Measurements from ENCODE around the gene FAM229A. TPM values are rescaled to one million over a fixed set of nuclear protein-coding genes. Genes with fewer than 3 reads are reported as not detected.

FAM229A gene
- total RNA-seq, 1 donor from 2014 or later = 1.0 TPM

GRCh38 chr1:32351399-32352238 lies 10.7 kb downstream of the FAM229A start:
- H3K9ac ChIP-seq (ENCODE audit: low read depth in 1 of 3, low read length in 3 of 3) = peak overlapping the region; percentile 89 to 96 (median 90)
- no peaks in the 10 kb centered on the region for H3K27me3 ChIP-seq (ENCODE audit: control insufficient read depth in 3 of 3, insufficient read depth in 3 of 3, low read length in 3 of 3)
- peaks cover 30 to 47% (median 34%) of the 10 kb centered on the region in 3 donors for H3K4me1 ChIP-seq (ENCODE audit: control insufficient read depth in 3 of 3, insufficient read depth in 3 of 3, low read length in 3 of 3)
- peaks cover 4 to 6% (median 6%) of the 10 kb centered on the region in 3 donors for H3K36me3 ChIP-seq (ENCODE audit: control insufficient read depth in 3 of 3, insufficient read depth in 3 of 3, low read length in 3 of 3)
- no peaks in the 10 kb centered on the region for H3K9me3 ChIP-seq (ENCODE audit: control insufficient read depth in 3 of 3, low read length in 3 of 3)
- H3K27ac ChIP-seq (ENCODE audit: low read depth, low read length) = peak overlapping the region; percentile 92
- peak overlapping the region; percentile 77 to 85 (median 80) for H3K4me3 ChIP-seq (ENCODE audit: low read length in 3 of 3)

- peaks cover 30 to 47% (median 34%) of the 10 kb centered on the region in 3 donors for H3K4me1 ChIP-seq (ENCODE audit: control insufficient read depth in 3 of 3, insufficient read depth in 3 of 3, low read length in 3 of 3)
- H3K27ac ChIP-seq (ENCODE audit: low read depth, low read length) = peak overlapping the region; percentile 92
- H3K9me3 ChIP-seq (ENCODE audit: control insufficient read depth in 3 of 3, low read length in 3 of 3) = no peaks in the 10 kb centered on the region
- H3K9ac ChIP-seq (ENCODE audit: low read depth in 1 of 3, low read length in 3 of 3) = no peak overlapping the region
- peak overlapping the region; percentile 77 to 79 (median 77) for H3K4me3 ChIP-seq (ENCODE audit: low read length in 3 of 3)
- peaks cover 4 to 6% (median 6%) of the 10 kb centered on the region in 3 donors for H3K36me3 ChIP-seq (ENCODE audit: control insufficient read depth in 3 of 3, insufficient read depth in 3 of 3, low read length in 3 of 3)
- H3K27me3 ChIP-seq (ENCODE audit: control insufficient read depth in 3 of 3, insufficient read depth in 3 of 3, low read length in 3 of 3) = no peaks in the 10 kb centered on the region
Observed at GRCh38 chr1:32350785-32351398, 11.4 kb downstream of the FAM229A start.

- Histone ChIP-seq H3K9ac (ENCODE audit: low read depth in 1 of 3, low read length in 3 of 3) (no peak overlapping the region), H3K9me3 (ENCODE audit: control insufficient read depth in 3 of 3, low read length in 3 of 3) (no peaks in the 10 kb centered on the region), H3K4me3 (ENCODE audit: low read length in 3 of 3) (no peak overlapping the region), H3K27ac (ENCODE audit: low read depth, low read length) (no peak overlapping the region), H3K4me1 (ENCODE audit: control insufficient read depth in 3 of 3, insufficient read depth in 3 of 3, low read length in 3 of 3) (peaks cover 30 to 47% (median 33%) of the 10 kb centered on the region in 3 donors), H3K36me3 (ENCODE audit: control insufficient read depth in 3 of 3, insufficient read depth in 3 of 3, low read length in 3 of 3) (peaks cover 0 to 4% (median 0%) of the 10 kb centered on the region in 3 donors), H3K27me3 (ENCODE audit: control insufficient read depth in 3 of 3, insufficient read depth in 3 of 3, low read length in 3 of 3) (no peaks in the 10 kb centered on the region)
Observed at GRCh38 chr1:32349211-32349708, 13.0 kb downstream of the FAM229A start.

- H3K36me3 ChIP-seq (ENCODE audit: control insufficient read depth in 3 of 3, insufficient read depth in 3 of 3, low read length in 3 of 3) = no peaks in the 10 kb centered on the region
- H3K27me3 ChIP-seq (ENCODE audit: control insufficient read depth in 3 of 3, insufficient read depth in 3 of 3, low read length in 3 of 3) = no peaks in the 10 kb centered on the region
- H3K4me1 ChIP-seq (ENCODE audit: control insufficient read depth in 3 of 3, insufficient read depth in 3 of 3, low read length in 3 of 3) = peaks cover 6 to 21% (median 13%) of the 10 kb centered on the region in 3 donors
- H3K4me3 ChIP-seq (ENCODE audit: low read length in 3 of 3) = no peak overlapping the region
- H3K9ac ChIP-seq (ENCODE audit: low read depth in 1 of 3, low read length in 3 of 3) = no peak overlapping the region
- no peaks in the 10 kb centered on the region for H3K9me3 ChIP-seq (ENCODE audit: control insufficient read depth in 3 of 3, low read length in 3 of 3)
- no peak overlapping the region for H3K27ac ChIP-seq (ENCODE audit: low read depth, low read length)
Observed at GRCh38 chr1:32346532-32347157, 15.6 kb downstream of the FAM229A start.

- H3K27ac ChIP-seq (ENCODE audit: low read depth, low read length) = no peak overlapping the region
- H3K27me3 ChIP-seq (ENCODE audit: control insufficient read depth in 3 of 3, insufficient read depth in 3 of 3, low read length in 3 of 3) = no peaks in the 10 kb centered on the region
- H3K4me1 ChIP-seq (ENCODE audit: control insufficient read depth in 3 of 3, insufficient read depth in 3 of 3, low read length in 3 of 3) = peaks cover 6 to 18% (median 16%) of the 10 kb centered on the region in 3 donors
- H3K4me3 ChIP-seq (ENCODE audit: low read length in 3 of 3) = no peak overlapping the region
- H3K36me3 ChIP-seq (ENCODE audit: control insufficient read depth in 3 of 3, insufficient read depth in 3 of 3, low read length in 3 of 3) = no peaks in the 10 kb centered on the region
- H3K9ac ChIP-seq (ENCODE audit: low read depth in 1 of 3, low read length in 3 of 3) = no peak overlapping the region
- no peaks in the 10 kb centered on the region for H3K9me3 ChIP-seq (ENCODE audit: control insufficient read depth in 3 of 3, low read length in 3 of 3)
Observed at GRCh38 chr1:32345289-32345827, 16.9 kb downstream of the FAM229A start.

- H3K36me3 ChIP-seq (ENCODE audit: control insufficient read depth in 3 of 3, insufficient read depth in 3 of 3, low read length in 3 of 3) = no peaks in the 10 kb centered on the region
- peaks cover 3 to 15% (median 6%) of the 10 kb centered on the region in 3 donors for H3K4me1 ChIP-seq (ENCODE audit: control insufficient read depth in 3 of 3, insufficient read depth in 3 of 3, low read length in 3 of 3)
- H3K27ac ChIP-seq (ENCODE audit: low read depth, low read length) = no peak overlapping the region
- no peak overlapping the region for H3K9ac ChIP-seq (ENCODE audit: low read depth in 1 of 3, low read length in 3 of 3)
- H3K9me3 ChIP-seq (ENCODE audit: control insufficient read depth in 3 of 3, low read length in 3 of 3) = no peaks in the 10 kb centered on the region
- no peaks in the 10 kb centered on the region for H3K27me3 ChIP-seq (ENCODE audit: control insufficient read depth in 3 of 3, insufficient read depth in 3 of 3, low read length in 3 of 3)
- H3K4me3 ChIP-seq (ENCODE audit: low read length in 3 of 3) = no peak overlapping the region
Observed at GRCh38 chr1:32342704-32343103, 19.6 kb downstream of the FAM229A start.

- Histone ChIP-seq H3K4me1 (ENCODE audit: control insufficient read depth in 3 of 3, insufficient read depth in 3 of 3, low read length in 3 of 3) (peaks cover 5 to 20% (median 10%) of the 10 kb centered on the region in 3 donors), H3K27ac (ENCODE audit: low read depth, low read length) (no peak overlapping the region)
Observed at GRCh38 chr1:32341971-32342370, 20.3 kb downstream of the FAM229A start.

GRCh38 chr1:32341186-32341757 lies 21.0 kb downstream of the FAM229A start:
- Histone ChIP-seq H3K4me3 (ENCODE audit: low read length in 3 of 3) (no peak overlapping the region), H3K9me3 (ENCODE audit: control insufficient read depth in 3 of 3, low read length in 3 of 3) (no peaks in the 10 kb centered on the region), H3K4me1 (ENCODE audit: control insufficient read depth in 3 of 3, insufficient read depth in 3 of 3, low read length in 3 of 3) (peaks cover 5 to 25% (median 15%) of the 10 kb centered on the region in 3 donors)

More at GRCh38 chr1:32341971-32342370, 20.3 kb downstream of the FAM229A start:
- no peaks in the 10 kb centered on the region for H3K27me3 ChIP-seq (ENCODE audit: control insufficient read depth in 3 of 3, insufficient read depth in 3 of 3, low read length in 3 of 3)
- H3K9ac ChIP-seq (ENCODE audit: low read depth in 1 of 3, low read length in 3 of 3) = no peak overlapping the region
- no peak overlapping the region for H3K4me3 ChIP-seq (ENCODE audit: low read length in 3 of 3)
- no peaks in the 10 kb centered on the region for H3K36me3 ChIP-seq (ENCODE audit: control insufficient read depth in 3 of 3, insufficient read depth in 3 of 3, low read length in 3 of 3)
- no peaks in the 10 kb centered on the region for H3K9me3 ChIP-seq (ENCODE audit: control insufficient read depth in 3 of 3, low read length in 3 of 3)

GRCh38 chr1:32339363-32339978 lies 22.8 kb downstream of the FAM229A start:
- Histone ChIP-seq H3K4me3 (ENCODE audit: low read length in 3 of 3) (no peak overlapping the region), H3K36me3 (ENCODE audit: control insufficient read depth in 3 of 3, insufficient read depth in 3 of 3, low read length in 3 of 3) (no peaks in the 10 kb centered on the region), H3K4me1 (ENCODE audit: control insufficient read depth in 3 of 3, insufficient read depth in 3 of 3, low read length in 3 of 3) (peaks cover 13 to 31% (median 20%) of the 10 kb centered on the region in 3 donors), H3K27me3 (ENCODE audit: control insufficient read depth in 3 of 3, insufficient read depth in 3 of 3, low read length in 3 of 3) (peaks cover 0 to 2% (median 0%) of the 10 kb centered on the region in 3 donors), H3K27ac (ENCODE audit: low read depth, low read length) (no peak overlapping the region), H3K9me3 (ENCODE audit: control insufficient read depth in 3 of 3, low read length in 3 of 3) (no peaks in the 10 kb centered on the region), H3K9ac (ENCODE audit: low read depth in 1 of 3, low read length in 3 of 3) (no peak overlapping the region)

More at GRCh38 chr1:32341186-32341757, 21.0 kb downstream of the FAM229A start:
- Histone ChIP-seq H3K36me3 (ENCODE audit: control insufficient read depth in 3 of 3, insufficient read depth in 3 of 3, low read length in 3 of 3) (no peaks in the 10 kb centered on the region), H3K9ac (ENCODE audit: low read depth in 1 of 3, low read length in 3 of 3) (peak overlapping the region in 1 of 3 donors; percentile 20), H3K27me3 (ENCODE audit: control insufficient read depth in 3 of 3, insufficient read depth in 3 of 3, low read length in 3 of 3) (no peaks in the 10 kb centered on the region), H3K27ac (ENCODE audit: low read depth, low read length) (no peak overlapping the region)
